GM19043 (cell line): Measurements from ENCODE around the gene RAVER2.
"Not testable (repeated sequence)": the region's sequence is repeated elsewhere in the genome, so short reads cannot be mapped to it uniquely, and the experiment has no call there.

Experiments used
- ATAC-seq: cut with Tn5 transposase; IDR thresholded peaks from one replicate; pipeline ENCODE4 v1.9.1; 2021; ENCODE audit warnings: low read depth; ENCODE audit not compliant: unreplicated experiment

RAVER2 gene

GRCh38 chr1:64744492-64745180 is at the start of gene RAVER2:
Gene RAVER2, plus strand, starts transcription at chr1:64745075. Its CDS starts 98 bp downstream, at chr1:64745173.
- ATAC-seq: no peak

GRCh38 chr1:64696879-64697278 is 48.0 kb upstream of the RAVER2 start:
- ATAC-seq: no peak

GRCh38 chr1:64699327-64699726 is 45.5 kb upstream of the RAVER2 start:
- no peak for ATAC-seq

- no peak for ATAC-seq
Observed at GRCh38 chr1:64701071-64701470, 43.8 kb upstream of the RAVER2 start.

- no peak for ATAC-seq
Observed at GRCh38 chr1:64701886-64702285, 43.0 kb upstream of the RAVER2 start.

- not testable (repeated sequence) for ATAC-seq
Observed at GRCh38 chr1:64702670-64703069, 42.2 kb upstream of the RAVER2 start.

GRCh38 chr1:64703600-64703999 is 41.3 kb upstream of the RAVER2 start:
- no peak for ATAC-seq

- ATAC-seq: no peak
Observed at GRCh38 chr1:64705591-64705990, 39.3 kb upstream of the RAVER2 start.

- no peak for ATAC-seq
Observed at GRCh38 chr1:64711266-64711665, 33.6 kb upstream of the RAVER2 start.

- ATAC-seq: no peak
Observed at GRCh38 chr1:64712049-64712448, 32.8 kb upstream of the RAVER2 start.

GRCh38 chr1:64715186-64715585 is 29.7 kb upstream of the RAVER2 start:
- ATAC-seq: no peak

GRCh38 chr1:64721135-64721534 is 23.7 kb upstream of the RAVER2 start:
- no peak for ATAC-seq

- ATAC-seq: no peak
Observed at GRCh38 chr1:64721576-64722145, 23.2 kb upstream of the RAVER2 start.

GRCh38 chr1:64727861-64728260 is 17.0 kb upstream of the RAVER2 start:
- ATAC-seq: no peak

GRCh38 chr1:64733581-64734286 is 11.1 kb upstream of the RAVER2 start:
- ATAC-seq: no peak

GRCh38 chr1:64734287-64734652 is 10.6 kb upstream of the RAVER2 start:
- ATAC-seq: no peak

GRCh38 chr1:64740687-64741086 is 4.2 kb upstream of the RAVER2 start:
- not testable (repeated sequence) for ATAC-seq

GRCh38 chr1:64743954-64744491 is 852 bp upstream of the RAVER2 start:
- ATAC-seq: no peak

GRCh38 chr1:64745181-64745985 is 508 bp downstream of the RAVER2 start:
- ATAC-seq: no peak

- no peak for ATAC-seq
Observed at GRCh38 chr1:64745986-64746940, 1.4 kb downstream of the RAVER2 start.
